ENCODE data around the gene TPMT.

The TPMT gene

DNA sequence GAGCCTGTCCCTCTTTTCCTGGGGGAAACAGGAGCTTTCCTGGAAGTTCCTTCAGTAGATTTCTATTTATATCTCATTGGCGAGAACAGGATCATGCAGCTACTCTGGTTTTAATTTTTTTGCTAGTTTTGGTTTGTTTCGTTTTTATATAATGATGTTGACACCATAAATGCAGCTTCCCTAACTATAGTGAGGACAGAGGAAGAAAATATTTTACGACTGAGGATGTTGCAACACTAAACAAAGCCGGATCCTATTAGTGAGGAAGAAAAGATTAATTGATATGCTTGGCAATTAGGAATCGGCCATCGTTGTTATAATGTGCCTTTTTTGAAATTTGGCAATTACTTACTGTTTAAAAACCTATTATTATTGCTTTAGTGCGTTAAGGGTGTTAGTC, 17.0 kb upstream of the TPMT start:
- no peak for DNase-seq (ENCODE audit: low read depth)
- TF ChIP-seq, protein P1, sequence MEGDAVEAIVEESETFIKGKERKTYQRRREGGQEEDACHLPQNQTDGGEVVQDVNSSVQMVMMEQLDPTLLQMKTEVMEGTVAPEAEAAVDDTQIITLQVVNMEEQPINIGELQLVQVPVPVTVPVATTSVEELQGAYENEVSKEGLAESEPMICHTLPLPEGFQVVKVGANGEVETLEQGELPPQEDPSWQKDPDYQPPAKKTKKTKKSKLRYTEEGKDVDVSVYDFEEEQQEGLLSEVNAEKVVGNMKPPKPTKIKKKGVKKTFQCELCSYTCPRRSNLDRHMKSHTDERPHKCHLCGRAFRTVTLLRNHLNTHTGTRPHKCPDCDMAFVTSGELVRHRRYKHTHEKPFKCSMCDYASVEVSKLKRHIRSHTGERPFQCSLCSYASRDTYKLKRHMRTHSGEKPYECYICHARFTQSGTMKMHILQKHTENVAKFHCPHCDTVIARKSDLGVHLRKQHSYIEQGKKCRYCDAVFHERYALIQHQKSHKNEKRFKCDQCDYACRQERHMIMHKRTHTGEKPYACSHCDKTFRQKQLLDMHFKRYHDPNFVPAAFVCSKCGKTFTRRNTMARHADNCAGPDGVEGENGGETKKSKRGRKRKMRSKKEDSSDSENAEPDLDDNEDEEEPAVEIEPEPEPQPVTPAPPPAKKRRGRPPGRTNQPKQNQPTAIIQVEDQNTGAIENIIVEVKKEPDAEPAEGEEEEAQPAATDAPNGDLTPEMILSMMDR (conservative IDR thresholded peaks at IDR 0.05; ENCODE audit: low read depth, low read length), result no peak
- no peak overlapping the region for H3K4me3 ChIP-seq (ENCODE audit: low read length)

DNA sequence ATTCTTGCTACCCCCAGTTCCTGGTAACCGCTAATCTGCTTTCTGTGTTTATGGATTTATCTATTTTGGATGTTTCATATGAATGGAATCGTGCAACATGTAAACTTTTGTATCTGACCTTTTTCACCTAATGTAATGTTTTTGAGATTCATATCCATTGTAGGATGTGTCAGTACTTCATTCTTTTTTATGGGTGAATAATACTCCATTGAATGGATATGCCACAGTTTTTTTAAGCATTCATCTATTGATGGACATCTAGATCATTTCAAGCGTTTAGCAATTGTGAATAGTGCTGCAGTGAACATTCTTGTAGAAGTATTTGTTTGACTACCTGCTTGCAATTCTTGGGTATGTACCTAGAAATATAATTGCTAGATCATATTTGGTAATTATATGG, 13.4 kb upstream of the TPMT start:
- H3K4me3 ChIP-seq (ENCODE audit: low read length), result no peak overlapping the region
- no peak for DNase-seq (ENCODE audit: low read depth)
- TF ChIP-seq, protein P1 (conservative IDR thresholded peaks at IDR 0.05; ENCODE audit: low read depth, low read length), result no peak

DNA sequence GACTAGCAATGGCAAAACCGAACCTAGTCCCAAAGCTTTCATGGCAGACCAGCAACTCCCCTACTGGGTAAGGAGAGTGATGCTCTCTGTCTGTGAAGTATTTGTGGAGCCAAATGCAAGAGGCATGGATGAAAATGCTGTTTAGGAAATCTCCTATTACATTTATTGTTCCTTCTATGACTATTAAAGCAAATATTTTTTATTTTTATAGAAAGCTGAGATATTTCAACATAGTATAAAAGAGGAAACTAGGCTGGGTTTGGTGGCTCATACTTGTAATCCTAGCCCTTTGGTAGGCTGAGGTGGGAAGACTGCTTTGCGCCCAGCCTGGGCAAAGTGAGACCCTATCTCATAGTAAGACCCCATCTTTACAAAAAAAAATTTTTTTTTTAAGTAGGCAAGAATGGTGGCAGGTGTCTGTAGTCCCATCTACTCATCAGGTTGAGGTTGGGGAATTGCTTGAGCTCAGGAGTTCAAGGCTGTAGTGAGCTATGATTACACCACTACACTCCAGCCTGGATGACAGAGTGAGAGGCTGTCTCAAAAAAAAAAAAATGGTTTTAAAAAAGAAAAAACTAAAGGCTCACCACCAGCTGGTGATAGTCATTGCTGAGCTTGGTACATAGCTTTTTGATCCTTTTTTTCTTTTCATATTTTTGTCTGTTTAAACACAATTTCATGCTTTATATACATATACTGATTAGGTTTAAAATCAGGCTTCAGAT, 11.6 kb upstream of the TPMT start:
- TF ChIP-seq, protein P1 (conservative IDR thresholded peaks at IDR 0.05; ENCODE audit: low read depth, low read length), result no peak
- no peak overlapping the region for H3K4me3 ChIP-seq (ENCODE audit: low read length)
- no peak for DNase-seq (ENCODE audit: low read depth)

DNA sequence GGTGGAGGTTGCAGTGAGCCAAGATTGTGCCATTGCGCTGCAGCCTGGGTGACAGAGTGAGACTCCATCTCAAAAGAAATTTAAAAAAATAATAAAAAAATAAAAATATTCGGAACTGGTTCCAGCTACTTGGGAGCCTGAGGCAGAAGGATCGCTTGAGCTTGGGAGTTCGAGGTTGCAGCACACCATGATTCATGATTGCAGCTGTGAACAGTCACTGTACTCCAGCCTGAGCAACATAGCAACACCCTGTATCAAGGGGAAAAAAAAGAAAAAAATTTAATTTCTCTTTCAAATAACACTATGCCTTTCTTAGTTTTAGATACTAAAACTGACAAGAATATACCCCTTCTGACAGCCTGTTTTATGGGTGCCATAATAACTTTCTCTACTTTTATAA, 10.9 kb upstream of the TPMT start:
- no peak for DNase-seq (ENCODE audit: low read depth)
- no peak overlapping the region for H3K4me3 ChIP-seq (ENCODE audit: low read length)
- TF ChIP-seq, protein P1 (conservative IDR thresholded peaks at IDR 0.05; ENCODE audit: low read depth, low read length), result no peak

DNA sequence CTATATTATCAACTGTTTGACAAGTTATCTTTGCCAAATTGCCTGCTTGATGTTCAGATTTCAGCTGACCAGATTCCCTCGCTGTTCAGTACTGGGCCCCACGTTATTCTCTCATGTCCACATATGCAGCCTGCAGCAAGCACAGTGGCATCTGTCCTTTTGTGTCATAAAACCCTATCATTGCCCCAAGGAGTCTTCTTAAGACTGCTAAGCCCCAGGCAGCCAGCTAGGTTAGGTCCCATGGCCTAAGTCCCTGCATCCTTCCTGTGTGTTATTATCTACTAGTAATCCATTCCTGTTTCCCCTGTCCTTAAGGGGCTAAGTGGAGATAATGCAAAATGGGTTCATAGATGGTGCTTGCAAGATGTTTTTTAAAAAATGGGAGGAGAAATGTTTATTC, 7.5 kb upstream of the TPMT start:
- TF ChIP-seq, protein P1 (conservative IDR thresholded peaks at IDR 0.05; ENCODE audit: low read depth, low read length), result no peak
- DNase-seq (ENCODE audit: low read depth), result no peak
- no peak overlapping the region for H3K4me3 ChIP-seq (ENCODE audit: low read length)

DNA sequence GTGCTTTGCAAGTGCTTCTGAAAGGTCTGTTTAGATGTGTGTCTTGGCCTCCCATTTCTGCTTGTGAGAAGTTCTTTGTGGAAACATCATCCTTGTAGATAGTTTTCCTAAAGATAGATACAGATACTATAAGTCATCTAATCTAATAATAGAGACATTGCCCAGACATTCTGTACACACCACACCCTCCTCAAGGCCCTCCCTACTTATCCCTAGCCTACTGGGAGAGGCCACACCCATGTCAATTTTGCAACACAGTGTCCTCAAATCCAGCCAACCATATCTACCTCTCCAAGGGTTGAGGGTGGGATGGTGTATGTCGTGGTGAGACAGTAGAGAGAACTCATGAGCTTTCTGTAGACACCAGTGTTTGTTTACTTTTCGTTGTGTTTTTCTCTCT, 6.6 kb upstream of the TPMT start:
- DNase-seq (ENCODE audit: low read depth), result no peak
- TF ChIP-seq, protein P1 (conservative IDR thresholded peaks at IDR 0.05; ENCODE audit: low read depth, low read length), result no peak
- H3K4me3 ChIP-seq (ENCODE audit: low read length), result no peak overlapping the region

DNA sequence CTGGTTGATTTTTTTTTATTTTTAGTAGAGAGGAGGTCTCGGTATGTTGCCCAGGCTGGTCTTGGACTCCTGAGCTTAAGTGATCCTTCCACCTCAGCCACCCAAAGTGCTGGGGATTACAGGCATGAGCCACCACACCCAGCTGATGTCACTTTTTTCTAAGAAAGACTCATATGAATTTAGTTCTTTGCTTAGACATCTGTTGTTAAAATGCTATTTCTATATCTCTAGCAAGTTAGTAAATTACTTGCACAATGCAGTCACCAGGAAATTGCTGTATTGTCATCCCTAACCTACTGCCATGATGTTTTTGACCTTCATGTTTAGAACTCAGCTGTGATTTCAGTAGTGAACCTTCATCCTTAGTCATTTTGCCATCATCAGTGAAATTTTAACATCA, 6.0 kb upstream of the TPMT start:
- TF ChIP-seq, protein P1 (conservative IDR thresholded peaks at IDR 0.05; ENCODE audit: low read depth, low read length), result no peak
- DNase-seq (ENCODE audit: low read depth), result no peak
- H3K4me3 ChIP-seq (ENCODE audit: low read length), result no peak overlapping the region
